ENCODE measurements around the gene EIF4A3.
"Not testable (repeated sequence)": the region's sequence is repeated elsewhere in the genome, so short reads cannot be mapped to it uniquely, and the experiment has no call there.

Gene EIF4A3

DNA sequence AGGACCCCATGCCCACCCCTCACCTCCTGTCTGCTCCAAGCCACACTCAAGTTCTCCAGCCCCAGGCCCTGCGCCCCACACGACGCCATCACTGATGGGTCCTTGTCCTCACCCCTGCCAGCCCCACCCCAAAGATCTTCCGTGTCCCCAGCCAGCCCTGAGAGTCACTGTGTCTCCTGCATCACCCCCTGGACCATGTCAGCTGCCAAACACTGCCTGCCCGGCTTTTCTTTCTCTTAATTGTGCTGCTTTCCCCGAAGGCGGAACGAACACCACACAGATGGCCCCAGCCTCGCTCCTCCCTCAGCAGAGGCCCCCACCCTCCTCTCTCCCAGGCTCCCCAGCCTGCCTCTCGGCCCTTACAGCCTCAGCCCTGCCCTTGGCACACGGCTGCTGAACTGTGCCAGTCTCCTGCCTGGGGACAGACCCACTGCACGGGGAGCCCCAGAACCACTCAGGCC lies 50.3 kb downstream of the EIF4A3 start:
- TF ChIP-seq, protein P1, sequence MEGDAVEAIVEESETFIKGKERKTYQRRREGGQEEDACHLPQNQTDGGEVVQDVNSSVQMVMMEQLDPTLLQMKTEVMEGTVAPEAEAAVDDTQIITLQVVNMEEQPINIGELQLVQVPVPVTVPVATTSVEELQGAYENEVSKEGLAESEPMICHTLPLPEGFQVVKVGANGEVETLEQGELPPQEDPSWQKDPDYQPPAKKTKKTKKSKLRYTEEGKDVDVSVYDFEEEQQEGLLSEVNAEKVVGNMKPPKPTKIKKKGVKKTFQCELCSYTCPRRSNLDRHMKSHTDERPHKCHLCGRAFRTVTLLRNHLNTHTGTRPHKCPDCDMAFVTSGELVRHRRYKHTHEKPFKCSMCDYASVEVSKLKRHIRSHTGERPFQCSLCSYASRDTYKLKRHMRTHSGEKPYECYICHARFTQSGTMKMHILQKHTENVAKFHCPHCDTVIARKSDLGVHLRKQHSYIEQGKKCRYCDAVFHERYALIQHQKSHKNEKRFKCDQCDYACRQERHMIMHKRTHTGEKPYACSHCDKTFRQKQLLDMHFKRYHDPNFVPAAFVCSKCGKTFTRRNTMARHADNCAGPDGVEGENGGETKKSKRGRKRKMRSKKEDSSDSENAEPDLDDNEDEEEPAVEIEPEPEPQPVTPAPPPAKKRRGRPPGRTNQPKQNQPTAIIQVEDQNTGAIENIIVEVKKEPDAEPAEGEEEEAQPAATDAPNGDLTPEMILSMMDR (IDR thresholded peaks at IDR 0.05; ENCODE audit: insufficient read depth, low read length, missing control alignments): no peak
- H3K4me3 ChIP-seq (ENCODE audit: low read depth, low read length): no peak overlapping the region
- no peak for DNase-seq (ENCODE audit: low read depth, low spot score)
- CTCF ChIA-PET: interaction anchor here (1.0 kb wide), 1 partner anchor 14 kb away, joined by 3 read pairs; no protein-coding TSS in a partner anchor
- POLR2A ChIA-PET: no interaction called here

DNA sequence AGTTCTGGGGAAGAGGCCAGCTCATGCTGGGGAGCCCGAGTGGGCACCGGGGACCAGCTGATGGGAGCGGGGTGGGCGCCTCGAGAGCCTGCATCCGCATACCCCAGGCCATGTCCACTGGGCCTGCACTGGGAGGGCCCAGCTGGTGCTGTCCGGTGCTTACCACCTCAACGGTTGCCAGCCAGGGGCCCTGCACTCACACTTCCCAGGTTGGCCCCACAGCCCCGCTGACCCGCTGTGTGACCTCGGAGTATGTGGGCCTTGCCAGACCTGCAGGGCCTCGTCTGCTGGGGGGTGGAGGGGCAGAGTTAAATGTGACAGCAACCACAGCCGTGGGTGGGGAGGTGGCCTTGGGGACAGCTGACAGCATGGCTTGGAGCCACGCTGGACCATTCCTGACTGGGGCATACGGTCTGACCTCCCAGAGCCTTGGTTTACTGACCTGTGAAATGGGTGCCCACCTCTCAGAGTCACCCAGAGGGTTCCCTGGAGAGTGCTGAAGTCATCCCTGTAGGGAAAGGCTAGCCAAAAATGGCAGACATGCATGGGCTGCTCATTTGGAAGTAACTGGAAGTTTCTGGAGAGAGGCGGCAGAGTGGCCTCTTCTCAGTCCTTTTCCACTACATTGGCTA lies 51.0 kb downstream of the EIF4A3 start:
- no peak for DNase-seq (ENCODE audit: low read depth, low spot score)
- ChIA-PET CTCF (interaction anchor here (4.8 kb wide), 1 partner anchor 13 kb away, joined by 31 read pairs; no protein-coding TSS in a partner anchor), POLR2A (no interaction called here)
- TF ChIP-seq, protein P1 (IDR thresholded peaks at IDR 0.05; ENCODE audit: insufficient read depth, low read length, missing control alignments): no peak
- no peak overlapping the region for H3K4me3 ChIP-seq (ENCODE audit: low read depth, low read length)

DNA sequence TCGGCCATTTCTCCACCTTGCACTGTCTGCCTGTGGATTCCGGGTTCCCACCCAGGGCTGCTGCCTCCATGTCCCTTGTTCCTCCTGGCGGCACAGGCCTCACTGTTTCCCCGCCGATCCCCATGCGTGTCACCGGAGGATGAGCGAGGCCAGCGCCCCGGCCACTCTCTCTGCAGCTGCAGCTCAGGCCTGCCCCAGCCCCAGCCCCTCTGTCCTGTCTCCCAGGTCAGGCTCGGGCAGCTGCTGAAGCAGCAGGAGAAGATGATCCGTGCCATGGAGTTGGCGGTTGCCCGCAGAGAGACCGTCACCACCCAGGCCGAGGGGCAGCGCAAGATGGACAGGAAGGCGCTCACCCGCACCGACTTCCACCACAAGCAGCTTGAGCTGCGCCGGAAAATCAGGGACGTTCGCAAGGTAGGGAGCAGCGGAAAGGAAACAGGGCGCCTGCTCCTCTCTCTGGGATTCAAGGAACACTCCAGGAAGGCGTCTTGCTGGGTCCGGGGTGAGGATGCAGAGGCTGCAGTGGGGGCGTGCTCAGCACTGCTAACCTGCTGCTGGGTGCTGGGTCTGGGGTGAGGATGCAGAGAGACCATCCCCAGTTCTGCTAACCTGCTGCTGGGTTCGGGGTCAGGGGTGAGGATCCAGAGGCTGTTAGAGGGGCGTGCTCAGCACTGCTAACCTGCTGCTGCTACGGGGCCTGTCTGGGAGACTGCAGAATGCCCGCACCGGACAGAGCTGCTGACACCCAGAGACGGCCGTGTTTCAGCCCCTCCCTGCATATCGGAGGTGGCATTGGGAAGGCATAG lies 51.7 kb downstream of the EIF4A3 start:
- TF ChIP-seq, protein P1 (IDR thresholded peaks at IDR 0.05; ENCODE audit: insufficient read depth, low read length, missing control alignments): no peak
- no peak overlapping the region for H3K4me3 ChIP-seq (ENCODE audit: low read depth, low read length)
- CTCF ChIA-PET: interaction anchor here (4.8 kb wide), 1 partner anchor 12 kb away, joined by 31 read pairs; no protein-coding TSS in a partner anchor
- POLR2A ChIA-PET: no interaction called here
- no peak for DNase-seq (ENCODE audit: low read depth, low spot score)

DNA sequence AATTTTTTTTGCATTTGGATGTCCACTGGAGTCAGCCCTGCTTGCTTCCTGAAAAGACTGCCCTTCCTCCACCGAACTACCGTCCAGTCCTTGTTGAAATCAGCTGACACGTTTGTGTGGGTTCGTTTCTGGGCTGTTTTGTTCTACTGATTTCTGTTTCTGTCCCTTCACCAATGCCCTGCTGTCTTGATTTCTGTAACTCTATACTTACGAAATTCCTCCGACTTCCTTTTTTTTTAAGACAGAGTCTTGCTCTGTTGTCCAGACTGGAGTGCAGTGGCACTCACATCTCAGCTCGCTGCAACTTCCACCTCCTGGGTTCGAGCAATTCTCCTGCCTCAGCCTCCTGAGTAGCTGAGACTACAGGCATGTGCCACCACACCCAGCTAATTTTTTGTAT lies 54.0 kb downstream of the EIF4A3 start:
- POLR2A ChIA-PET: no interaction called here
- no peak overlapping the region for H3K4me3 ChIP-seq (ENCODE audit: low read depth, low read length)
- DNase-seq (ENCODE audit: low read depth, low spot score): no peak
- TF ChIP-seq, protein P1 (IDR thresholded peaks at IDR 0.05; ENCODE audit: insufficient read depth, low read length, missing control alignments): no peak
- CTCF ChIA-PET: interaction anchor here (3.4 to 4.8 kb wide), 2 partner anchors 9 to 10 kb away, joined by 22 to 31 read pairs; partner anchors contain the start of gene GAA

DNA sequence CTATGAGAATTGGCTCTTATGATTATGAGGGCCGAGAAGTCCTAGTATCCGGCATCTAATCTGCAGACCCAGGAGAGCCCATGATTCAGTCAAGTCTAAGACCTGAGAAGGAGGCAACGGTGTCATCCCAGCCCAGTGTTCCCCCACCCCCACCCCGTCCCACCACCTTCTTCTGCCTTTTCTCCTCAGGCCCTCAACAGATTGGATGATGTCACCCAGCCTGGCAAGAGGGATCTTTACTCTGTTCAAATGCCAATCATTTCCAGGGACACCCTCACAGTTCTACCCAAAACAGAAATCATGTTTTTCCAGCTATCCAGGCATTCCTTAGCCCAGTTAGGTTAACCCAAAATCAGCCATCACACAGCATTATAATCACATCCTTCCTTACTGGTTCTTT lies 55.6 kb downstream of the EIF4A3 start:
- no peak for DNase-seq (ENCODE audit: low read depth, low spot score)
- ChIA-PET POLR2A (interaction anchor here (1.0 kb wide), 1 partner anchor 10 kb away, joined by 4 read pairs; the partner anchor contains the start of gene GAA), CTCF (interaction anchor here (0.9 to 4.8 kb wide), 3 partner anchors 8 to 10 kb away, joined by 3 to 31 read pairs (median 22); partner anchors contain the start of gene GAA)
- H3K4me3 ChIP-seq (ENCODE audit: low read depth, low read length): no peak overlapping the region
- TF ChIP-seq, protein P1 (IDR thresholded peaks at IDR 0.05; ENCODE audit: insufficient read depth, low read length, missing control alignments): no peak

DNA sequence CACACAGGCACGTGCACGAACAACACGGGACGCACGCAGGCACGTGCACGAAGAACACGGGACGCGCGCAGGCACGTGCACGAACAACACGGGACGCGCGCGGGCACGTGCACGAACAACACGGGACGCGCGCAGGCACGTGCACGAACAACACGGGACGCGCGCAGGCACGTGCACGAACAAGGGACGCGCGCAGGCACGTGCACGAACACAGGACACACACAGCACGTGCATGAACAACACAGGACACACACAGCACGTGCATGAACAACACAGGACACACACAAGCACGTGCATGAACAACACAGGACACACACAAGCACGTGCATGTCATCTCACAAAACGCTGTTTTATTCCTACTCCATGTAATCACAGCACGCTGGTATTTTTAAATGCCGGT lies 56.8 kb downstream of the EIF4A3 start:
- POLR2A ChIA-PET; H3K4me3 ChIP-seq (ENCODE audit: low read depth, low read length); DNase-seq (ENCODE audit: low read depth, low spot score): not testable (repeated sequence)
- CTCF ChIA-PET: interaction anchor here (1.0 to 4.5 kb wide), 4 partner anchors 8 to 82 kb away, joined by 3 to 61 read pairs (median 14); partner anchors contain the start of gene GAA

Data from AG04449 (cell line).